ENCODE data around the gene RBM28.

Gene RBM28

GRCh38 chr7:128360359-128360678 is 16.6 kb upstream of the RBM28 start:
- Histone ChIP-seq H3K4me3 (ENCODE audit: low read depth, low read length) (no peak overlapping the region), H3K27me3 (replicated peaks) (peaks cover 58% of the 10 kb centered on the region), H3K36me3 (replicated peaks) (no peaks in the 10 kb centered on the region), H3K27ac (no peak overlapping the region)
- DNase-seq, result no peak
- in situ Hi-C loops (cut with HindIII; ENCODE audit: low pct_ligation_motif_present, low sequenced_read_pairs), result no loop called here
- no peak for TF ChIP-seq CTCF (IDR thresholded peaks at IDR 0.05; ENCODE audit: low read depth, low read length, missing control alignments)

- DNase-seq, result no peak
- Histone ChIP-seq H3K27ac (no peak overlapping the region), H3K27me3 (replicated peaks) (peaks cover 56% of the 10 kb centered on the region), H3K36me3 (replicated peaks) (no peaks in the 10 kb centered on the region), H3K4me3 (ENCODE audit: low read depth, low read length) (no peak overlapping the region)
- in situ Hi-C loops (cut with HindIII; ENCODE audit: low pct_ligation_motif_present, low sequenced_read_pairs), result no loop called here
- TF ChIP-seq CTCF (IDR thresholded peaks at IDR 0.05; ENCODE audit: low read depth, low read length, missing control alignments), result no peak
Measured at GRCh38 chr7:128359939-128360338, 16.2 kb upstream of the RBM28 start.

- no peak overlapping the region for H3K4me3 ChIP-seq (ENCODE audit: low read depth, low read length)
- H3K36me3 ChIP-seq (replicated peaks), result no peaks in the 10 kb centered on the region
- H3K27ac ChIP-seq, result no peak overlapping the region
- H3K27me3 ChIP-seq (replicated peaks), result peaks cover 57% of the 10 kb centered on the region
- in situ Hi-C loops (cut with HindIII; ENCODE audit: low pct_ligation_motif_present, low sequenced_read_pairs), result no loop called here
- no peak for TF ChIP-seq CTCF (IDR thresholded peaks at IDR 0.05; ENCODE audit: low read depth, low read length, missing control alignments)
- DNase-seq, result no peak
Measured at GRCh38 chr7:128359336-128359735, 15.6 kb upstream of the RBM28 start.

- Histone ChIP-seq H3K36me3 (replicated peaks) (no peaks in the 10 kb centered on the region), H3K27me3 (replicated peaks) (peaks cover 60% of the 10 kb centered on the region), H3K27ac (no peak overlapping the region), H3K4me3 (ENCODE audit: low read depth, low read length) (no peak overlapping the region)
- in situ Hi-C loops (cut with HindIII; ENCODE audit: low pct_ligation_motif_present, low sequenced_read_pairs), result no loop called here
- no peak for DNase-seq
- no peak for TF ChIP-seq CTCF (IDR thresholded peaks at IDR 0.05; ENCODE audit: low read depth, low read length, missing control alignments)
Measured at GRCh38 chr7:128358233-128358632, 14.5 kb upstream of the RBM28 start.

GRCh38 chr7:128357217-128357613 is 13.5 kb upstream of the RBM28 start:
- in situ Hi-C loops (cut with HindIII; ENCODE audit: low pct_ligation_motif_present, low sequenced_read_pairs), result no loop called here
- H3K27ac ChIP-seq, result no peak overlapping the region
- no peak overlapping the region for H3K4me3 ChIP-seq (ENCODE audit: low read depth, low read length)
- no peak for DNase-seq
- no peaks in the 10 kb centered on the region for H3K36me3 ChIP-seq (replicated peaks)
- peaks cover 60% of the 10 kb centered on the region for H3K27me3 ChIP-seq (replicated peaks)
- TF ChIP-seq CTCF (IDR thresholded peaks at IDR 0.05; ENCODE audit: low read depth, low read length, missing control alignments), result no peak

- TF ChIP-seq CTCF (IDR thresholded peaks at IDR 0.05; ENCODE audit: low read depth, low read length, missing control alignments), result no peak
- in situ Hi-C loops (cut with HindIII; ENCODE audit: low pct_ligation_motif_present, low sequenced_read_pairs), result no loop called here
- Histone ChIP-seq H3K27ac (no peak overlapping the region), H3K27me3 (replicated peaks) (peaks cover 58% of the 10 kb centered on the region), H3K36me3 (replicated peaks) (no peaks in the 10 kb centered on the region), H3K4me3 (ENCODE audit: low read depth, low read length) (no peak overlapping the region)
- no peak for DNase-seq
Measured at GRCh38 chr7:128356546-128357216, 13.0 kb upstream of the RBM28 start.
